ENCODE measurements around the gene DUSP6.
A peak's percentile ranks its signal among the peaks of the same experiment; 100 is the strongest.

The DUSP6 gene, protein sequence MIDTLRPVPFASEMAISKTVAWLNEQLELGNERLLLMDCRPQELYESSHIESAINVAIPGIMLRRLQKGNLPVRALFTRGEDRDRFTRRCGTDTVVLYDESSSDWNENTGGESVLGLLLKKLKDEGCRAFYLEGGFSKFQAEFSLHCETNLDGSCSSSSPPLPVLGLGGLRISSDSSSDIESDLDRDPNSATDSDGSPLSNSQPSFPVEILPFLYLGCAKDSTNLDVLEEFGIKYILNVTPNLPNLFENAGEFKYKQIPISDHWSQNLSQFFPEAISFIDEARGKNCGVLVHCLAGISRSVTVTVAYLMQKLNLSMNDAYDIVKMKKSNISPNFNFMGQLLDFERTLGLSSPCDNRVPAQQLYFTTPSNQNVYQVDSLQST

DNA sequence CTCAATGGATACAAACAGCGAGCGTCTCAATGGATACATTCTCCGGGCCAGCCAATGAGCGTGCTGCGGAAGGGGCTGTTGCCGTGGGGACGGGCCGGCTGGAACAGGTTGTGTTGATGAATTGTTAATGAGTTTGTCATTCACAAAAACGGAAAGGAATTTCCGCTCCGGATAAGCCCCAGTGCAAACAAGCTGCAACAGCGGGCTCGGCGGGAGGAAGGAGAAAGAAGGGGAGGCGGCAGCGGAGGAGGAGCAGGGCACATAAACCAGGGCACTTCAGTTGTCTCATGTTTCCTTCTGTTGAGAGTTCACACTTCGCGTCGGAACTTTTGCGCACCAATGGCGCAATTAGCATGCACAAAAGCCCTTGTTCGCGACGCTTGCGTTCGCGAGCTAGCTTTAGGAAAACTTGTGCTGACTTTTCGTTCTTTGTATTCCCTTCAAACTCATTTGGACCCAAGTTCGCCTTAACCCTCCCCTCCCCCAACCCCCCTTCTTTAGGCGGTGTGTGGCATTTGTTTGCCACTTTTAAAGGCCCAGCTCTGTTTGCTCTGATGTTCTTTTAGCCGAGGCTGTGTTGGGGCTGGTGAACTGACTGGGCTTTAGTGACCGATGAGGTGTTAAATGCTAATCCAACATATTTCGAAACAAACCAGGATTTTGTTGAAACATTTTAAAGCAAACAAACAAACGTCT, at the start of gene DUSP6:
TSS of gene DUSP6 (minus strand) at position 10 of the 696 bp plus-strand sequence. CDS start 462 bp downstream, outside the sequence.
- DNase-seq: peak; percentile 88

DNA sequence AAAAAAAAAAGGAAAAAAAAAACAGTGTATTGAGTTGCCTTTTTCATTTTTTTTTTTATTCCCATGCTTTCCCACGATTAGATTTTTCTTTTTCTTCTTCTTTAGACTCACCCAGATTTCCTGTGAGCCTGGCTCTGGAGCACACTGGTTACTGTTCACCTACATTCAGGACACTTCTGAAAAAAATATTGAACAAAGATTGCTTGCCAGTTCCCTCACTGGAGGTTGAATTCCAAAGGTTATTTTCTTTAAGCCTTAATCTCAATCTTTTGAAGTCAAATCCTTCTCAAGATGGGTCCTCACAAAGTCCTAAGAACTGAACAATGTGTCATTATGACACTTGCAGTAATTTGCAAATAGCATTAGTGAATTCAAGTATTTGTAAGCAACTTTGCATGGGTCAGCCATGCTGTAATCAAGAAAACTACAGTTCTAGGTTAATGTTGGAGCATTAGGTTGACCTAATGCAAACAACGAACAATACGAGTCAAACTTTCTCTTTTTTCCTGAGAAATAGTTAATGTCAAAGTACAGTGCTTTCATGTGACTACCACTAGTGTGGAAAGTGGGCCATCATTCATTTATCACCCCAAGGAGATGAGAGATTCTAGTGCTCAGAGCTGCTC, 49.2 kb upstream of the DUSP6 start:
- no peak for DNase-seq

DNA sequence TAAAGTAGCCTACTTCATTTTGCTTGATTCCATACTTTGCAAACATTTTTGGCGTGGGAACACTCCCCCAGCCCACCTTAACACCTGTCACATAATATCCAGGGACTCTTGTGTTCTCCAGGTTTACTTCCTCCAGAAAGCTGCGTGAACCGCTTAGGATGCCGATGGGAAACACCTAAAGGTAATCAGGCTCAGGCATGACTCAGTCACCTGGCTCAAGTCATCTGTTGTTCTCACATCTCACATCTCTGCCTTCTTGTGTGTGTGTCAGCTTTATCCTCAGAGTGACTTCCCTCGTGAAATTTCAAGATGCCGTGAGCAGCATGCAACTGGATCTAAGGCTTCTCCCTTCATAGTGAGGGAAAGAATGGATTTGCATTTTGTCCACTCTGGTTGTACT, 48.1 kb upstream of the DUSP6 start:
- DNase-seq: no peak

DNA sequence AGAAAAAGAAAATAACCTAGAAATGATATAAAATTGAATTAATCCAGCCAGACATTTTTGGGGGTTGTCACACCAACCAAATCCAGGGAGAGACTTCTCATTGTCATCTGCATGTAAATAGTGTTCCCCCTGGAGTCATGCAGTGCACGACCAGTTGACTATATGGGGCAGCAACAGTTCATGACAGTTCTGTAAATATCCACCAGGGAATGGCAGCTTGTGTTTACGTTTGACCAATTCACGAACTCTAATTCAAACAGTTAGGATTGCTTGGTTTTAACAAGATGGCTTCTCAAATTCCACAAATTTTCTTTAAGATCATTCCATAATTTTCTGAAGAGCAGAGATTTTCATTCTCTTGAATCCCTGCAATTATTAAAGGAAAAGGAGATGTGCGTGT, 43.4 kb upstream of the DUSP6 start:
- no peak for DNase-seq

DNA sequence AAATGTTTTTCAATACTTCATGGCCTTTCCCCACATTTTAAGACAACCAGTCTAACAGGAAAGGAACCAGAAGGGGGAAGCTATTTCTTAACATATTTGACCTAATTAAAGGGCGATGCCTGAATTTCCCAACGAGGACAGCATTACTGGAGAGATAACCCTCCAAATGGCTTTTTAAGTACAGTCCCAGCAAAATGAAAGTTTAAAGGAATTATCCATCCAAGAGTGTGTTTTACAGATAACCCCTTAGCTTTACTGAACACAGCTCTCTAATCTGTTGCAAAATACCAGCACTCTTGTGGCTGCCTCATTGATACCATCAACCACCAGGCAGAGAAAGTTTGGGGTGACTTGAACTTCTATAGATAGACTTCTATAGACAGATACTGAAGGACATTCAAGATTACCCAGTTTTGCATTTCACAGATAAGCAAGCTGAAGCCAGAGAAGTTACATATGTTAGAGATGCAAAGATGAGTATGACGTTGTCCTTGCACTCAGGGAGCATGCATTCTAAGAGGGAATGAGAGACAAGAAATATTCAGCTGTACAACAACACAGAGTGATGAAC, 41.3 kb upstream of the DUSP6 start:
- DNase-seq: no peak

DNA sequence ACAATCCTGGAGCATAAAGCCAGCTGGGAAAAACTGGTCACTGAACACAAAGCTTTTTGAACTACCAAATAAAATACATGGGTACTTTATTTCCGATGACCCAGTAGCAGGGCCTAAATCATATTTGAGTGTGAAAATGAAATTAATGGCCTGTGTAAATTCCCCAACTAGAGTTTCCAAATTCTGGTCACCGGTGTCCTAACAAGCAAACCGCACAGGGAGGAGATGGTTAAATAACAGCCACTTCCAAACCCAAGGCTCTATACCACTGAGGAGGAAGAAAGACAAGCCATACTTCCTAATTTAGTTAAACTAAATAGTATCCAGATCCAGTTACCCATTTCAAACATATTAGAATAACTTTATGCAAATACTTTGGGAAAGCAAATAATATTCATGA, 40.1 kb upstream of the DUSP6 start:
- DNase-seq: no peak

DNA sequence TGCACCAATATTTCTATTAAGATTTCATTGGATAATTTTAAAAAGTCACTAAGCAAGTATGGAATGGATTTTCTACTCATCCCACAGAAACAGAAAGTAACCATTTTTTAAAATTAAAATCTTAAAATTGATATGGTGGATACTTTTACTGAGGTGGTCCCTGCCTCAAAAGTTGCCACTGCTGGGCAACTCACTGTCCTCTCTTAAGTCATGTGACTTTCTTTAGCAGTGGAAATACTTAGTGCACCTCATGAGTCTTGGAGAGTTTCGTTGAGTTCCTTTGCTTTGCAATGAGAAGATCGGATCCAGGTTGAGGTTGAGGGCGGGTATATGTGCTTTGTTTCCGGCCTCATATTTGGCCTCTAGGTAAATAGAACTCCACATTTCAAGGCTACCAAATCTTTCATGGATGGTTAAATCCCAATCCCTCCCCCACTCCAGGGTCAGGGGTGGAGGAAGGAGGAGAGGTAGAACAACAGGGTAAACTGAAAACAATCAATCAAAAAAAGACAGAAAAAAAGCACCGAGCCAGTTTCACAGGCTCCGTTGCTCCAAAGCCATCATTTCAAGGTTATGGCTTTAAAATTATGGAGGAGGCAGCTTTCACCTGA, 39.5 kb upstream of the DUSP6 start:
- DNase-seq: no peak

DNA sequence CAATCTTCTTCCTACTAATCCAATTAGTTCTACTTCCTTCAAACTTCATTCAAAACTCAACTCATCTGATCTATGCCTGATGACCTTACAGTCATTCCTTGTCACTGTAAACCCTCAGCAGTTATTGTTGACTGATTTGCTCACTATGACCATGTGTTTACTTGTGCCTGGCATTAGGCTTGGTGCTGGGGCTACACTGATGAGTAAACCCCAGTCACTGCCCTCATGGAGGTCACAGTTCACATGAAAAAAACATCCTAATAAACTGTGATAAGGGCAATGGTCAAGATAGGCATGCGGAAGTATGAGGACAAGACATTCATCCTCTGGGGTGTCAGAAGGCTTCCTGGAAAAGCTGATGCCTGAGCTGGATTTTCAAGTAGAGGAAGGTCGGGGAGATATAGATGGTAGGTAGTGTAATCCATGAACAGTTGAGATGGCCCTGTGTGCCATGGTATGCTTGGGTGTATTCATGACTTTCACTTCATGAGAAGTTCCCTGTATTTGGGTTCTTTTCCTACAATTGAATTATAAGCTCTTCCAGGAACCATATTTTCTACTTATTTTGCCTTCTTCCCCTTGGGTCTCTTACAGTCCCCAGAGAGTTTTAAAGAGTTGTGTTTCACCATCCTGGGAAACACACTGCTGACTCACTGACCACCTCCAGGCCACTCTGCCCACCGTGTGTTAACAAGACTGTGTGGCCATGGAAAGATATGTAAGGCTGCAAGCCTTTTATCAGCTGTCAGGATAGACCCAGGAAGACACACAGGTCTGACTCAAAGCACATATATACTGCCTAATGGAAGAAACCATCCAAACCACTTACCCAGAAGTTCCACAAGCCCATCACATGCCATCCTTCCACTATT, 38.7 kb upstream of the DUSP6 start:
- no peak for DNase-seq

DNA sequence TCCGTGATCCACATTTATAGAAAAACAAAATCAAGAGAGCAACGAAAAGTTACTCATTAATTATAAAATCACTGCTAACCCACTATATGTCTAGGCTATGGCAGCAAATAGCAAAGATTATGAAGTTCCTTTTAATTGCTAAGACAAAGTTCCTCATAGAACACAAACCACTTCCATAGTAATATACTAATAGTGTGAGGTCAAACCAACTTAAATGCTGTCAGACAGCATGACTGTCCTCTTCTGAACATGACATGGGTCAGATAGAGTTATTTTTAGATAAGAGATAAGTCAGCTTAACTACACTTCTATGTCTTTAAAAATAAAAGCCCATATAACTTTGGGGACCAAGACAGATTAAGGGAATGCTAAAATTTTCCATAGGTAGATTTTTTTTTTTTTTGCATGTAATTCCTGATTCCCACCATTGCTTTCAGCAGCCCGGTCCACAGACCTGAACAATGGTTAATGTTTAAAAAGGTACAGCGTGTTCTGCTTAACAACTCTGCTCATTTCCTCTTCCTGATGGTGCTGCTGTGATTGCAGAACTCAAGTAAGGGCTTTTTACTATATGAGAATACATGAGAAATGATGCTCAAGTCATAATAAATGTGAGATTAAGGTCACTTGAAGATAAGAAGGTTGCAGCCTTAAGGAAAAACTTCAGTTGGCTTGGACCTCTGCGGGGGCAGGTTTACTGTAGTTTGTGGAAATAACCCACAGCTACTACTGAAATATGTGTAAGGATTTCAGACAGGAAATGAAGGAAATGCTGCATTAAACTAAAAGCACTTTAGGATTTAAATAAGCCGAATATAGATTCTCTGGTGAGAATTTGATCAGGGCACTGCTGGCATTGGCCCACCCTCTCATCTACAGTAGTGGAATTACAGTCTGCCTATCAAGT, 37.7 kb upstream of the DUSP6 start:
- no peak for DNase-seq

DNA sequence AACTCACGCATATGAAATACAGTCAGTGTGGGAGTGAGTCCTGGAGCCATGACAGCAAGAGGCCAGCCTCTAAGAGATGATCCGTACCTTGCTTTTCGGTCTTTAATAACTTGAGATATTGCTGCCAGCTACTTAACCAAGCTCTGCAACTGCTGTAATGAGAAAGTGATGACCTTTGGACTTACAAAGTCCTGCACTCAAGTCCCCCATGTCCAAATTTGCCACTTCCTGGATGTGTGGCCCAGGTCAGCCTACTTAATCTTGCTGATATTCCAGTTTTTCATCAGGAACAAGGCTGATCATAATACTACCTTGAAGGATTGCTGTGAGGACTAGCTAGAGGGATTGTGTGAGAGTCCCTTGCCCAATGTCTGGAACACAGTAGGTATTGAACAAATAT, 33.8 kb upstream of the DUSP6 start:
- DNase-seq: no peak

DNA sequence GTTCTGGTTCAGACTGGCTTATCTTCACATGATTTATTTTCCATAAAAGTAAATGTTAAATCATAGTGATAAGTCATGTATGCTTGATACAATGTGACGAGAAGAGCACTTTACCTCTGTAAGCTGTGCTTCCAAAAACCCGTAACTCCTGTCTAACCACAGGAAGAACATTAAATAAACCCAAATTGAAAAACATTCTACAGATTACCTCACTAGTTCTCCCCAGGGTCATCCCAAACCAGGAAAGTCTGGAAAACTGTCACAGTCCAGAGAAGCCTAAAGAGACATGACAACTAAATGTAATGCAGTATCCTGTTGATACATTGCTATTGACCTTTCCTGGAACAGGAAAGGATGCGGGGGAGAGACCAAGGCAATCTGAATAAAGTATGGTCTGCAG, 32.5 kb upstream of the DUSP6 start:
- no peak for DNase-seq

DNA sequence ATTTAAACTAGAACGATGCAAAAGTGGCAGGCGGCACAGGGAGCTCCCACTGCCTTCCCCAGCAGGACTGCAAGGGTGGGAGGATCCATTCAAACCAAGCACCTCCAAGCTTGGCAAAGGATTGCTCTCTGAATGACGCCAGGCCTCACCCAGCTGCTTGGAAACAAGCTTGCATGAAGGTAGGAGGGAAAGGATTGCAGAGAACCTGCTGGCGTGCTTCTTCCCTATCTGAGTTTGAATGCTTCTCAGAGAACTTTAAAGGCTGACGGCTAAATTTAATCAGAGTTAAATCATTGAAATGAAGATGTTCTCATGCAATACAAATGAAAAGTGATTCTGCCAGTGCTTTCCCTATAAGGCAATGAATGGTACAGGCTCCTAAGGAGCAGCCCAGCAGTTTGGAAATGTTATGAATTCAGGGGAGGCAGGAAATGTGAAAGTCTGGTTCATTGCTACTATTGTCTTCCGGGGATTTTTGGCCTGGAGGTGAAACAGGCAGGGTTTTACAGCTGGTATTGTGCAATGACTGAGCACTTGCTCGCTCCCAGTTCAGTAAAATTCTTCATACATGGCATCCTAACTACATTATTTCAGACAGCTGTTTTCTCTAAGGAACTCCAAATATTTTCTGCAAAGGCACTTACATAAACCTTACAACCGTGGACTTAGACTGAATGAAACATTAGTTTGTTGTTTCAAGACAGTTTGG, 31.9 kb upstream of the DUSP6 start:
- DNase-seq: no peak

DNA sequence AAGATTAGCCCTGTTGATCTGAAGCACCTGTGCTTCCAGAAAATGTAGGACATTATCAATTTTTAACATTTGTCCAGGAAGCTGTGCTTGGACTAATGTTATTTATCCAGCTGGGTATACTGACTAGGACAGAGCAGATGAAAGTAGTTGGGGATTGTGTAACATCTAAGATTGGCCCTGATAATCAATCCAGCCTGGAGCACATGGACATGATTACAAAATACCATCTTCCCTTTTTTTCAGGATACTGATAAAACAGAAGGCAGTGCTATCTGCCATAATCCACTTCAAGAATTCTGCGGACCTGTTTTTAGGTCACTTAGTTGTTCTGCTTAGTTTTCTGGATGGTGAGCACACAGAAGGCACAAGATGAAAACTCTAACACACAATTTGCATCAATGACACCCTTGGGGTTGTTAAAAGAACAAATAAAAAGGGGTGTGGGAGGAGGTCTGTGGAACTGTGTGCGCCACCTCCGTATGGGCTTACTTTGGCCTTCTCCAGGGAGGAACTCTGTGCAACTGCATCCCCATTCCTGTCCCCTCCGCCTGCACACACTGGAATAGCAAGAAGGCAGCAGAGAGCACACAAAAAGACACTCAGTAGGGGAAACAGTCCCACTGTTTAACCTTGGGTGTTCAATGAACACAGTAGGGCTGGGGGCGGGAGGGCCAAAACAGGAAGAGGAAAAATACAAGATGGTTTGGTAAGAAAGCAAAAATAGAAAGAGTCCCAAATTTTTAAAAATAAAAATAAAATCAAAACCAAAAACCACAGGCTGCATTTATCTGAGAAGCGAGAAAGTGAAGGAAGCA, 31.1 kb upstream of the DUSP6 start:
- no peak for DNase-seq

DNA sequence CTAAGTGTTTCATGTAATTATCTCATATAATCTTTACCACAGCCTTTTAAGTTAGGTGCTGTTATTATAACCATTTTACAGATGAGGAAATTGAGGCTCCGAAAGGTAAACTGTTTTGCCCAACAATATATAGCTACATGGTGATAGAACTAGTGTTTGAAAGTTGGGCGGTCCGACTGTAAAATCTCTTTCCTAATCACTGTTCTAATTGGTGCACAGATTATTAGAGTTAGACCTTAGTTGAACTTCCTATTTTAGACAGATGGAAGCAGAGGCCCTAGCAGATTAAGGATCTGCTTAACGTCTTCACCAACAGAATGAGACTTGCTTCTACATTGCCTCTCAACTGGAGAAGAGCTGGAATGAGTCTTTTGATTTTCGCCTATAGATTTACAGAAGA, 30.0 kb upstream of the DUSP6 start:
- DNase-seq: no peak

DNA sequence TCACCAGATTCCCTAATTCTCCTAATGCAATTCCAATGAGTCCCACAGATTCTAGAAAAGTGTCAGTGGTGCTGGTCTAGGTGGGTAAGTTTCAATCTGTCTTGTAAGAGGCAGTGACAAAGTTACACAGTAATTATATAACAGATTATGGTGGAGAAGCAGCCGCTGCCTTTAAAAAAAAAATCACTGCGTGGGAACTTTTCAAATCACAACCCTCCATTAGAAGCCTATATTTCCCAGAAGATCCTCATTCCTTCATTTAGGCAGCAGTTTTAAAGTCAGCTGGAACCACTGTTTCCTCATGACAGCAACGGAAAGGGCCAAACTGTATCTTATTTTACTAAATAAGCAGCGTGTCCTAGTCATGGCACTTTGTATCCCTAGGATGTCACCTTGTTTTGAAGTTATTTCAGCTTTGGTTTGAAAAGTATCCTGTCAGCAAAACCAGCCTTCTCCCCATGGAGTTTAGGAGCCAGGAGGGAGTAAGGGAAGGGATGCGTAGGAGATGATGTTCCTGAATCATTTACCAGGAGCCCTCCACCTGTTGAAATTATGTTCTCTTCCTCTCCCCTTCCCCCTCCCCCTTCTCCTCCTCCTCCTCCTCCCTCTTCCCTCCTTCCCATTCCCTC, 27.7 kb upstream of the DUSP6 start:
- no peak for DNase-seq

DNA sequence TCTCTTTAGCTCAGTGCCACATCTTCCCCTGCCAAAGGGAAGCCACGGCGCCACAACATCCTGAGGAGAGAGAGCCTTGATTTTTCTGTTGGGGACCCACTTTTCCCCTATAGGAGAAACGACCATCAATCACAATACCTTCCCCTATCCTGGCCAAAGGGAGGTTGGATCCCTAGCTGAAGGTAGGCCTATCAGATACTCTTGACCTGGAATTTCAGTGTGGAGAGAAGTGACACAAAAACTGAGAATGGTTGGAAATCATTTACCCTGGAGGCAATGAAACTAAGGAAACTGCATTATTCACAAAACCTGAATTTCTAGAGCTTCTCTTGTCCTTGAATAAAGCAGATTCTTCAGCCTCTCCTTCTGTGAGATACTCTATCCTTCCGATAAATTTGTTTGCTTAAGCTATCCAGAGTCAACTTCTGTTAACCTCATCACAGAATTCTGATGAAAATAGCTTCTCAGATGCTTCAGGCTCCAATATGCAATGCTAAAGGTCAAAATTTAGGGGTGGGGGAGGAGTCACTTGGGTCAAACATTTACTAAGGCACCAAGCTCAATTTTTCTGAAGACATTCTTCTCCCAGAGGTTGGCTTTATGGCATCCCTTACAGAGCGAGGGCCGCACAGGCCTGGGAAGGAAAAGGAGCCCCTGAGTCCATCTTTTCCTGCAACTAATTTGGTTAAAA, 27.0 kb upstream of the DUSP6 start:
- no peak for DNase-seq

DNA sequence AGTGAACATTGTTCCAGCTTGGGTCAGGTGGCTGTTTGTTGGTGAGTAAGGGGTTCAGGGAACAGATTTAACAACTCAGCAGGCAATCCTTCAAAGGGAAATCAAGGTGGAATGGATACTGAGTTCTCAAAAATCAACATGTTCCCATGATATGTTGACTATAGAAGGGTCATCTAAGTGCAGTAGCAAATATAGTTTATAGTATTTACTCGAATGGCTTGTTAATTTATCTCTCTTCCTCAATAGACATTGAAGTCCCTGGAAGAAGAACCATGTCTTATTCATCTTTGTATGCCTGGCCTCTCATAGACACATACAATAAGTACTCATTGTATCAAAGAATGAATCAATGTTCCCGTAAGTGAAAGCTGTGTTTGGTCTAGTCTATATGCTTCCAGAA, 24.5 kb upstream of the DUSP6 start:
- no peak for DNase-seq

DNA sequence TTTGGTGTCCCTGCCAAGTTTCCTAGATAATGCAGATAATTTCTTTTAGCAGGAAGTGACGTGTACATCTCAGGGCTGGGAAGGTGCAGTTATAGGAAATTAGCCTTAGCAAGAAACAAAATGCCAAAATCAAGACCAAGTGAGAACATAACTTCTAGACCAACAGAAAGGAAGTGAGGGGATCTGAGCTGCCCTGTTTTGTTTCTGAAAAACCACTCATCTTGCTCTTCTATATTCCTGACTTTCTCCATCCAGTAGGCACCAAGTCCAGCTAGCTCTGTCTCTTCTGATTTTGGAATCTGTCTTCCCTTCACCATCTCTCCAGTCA, 23.9 kb upstream of the DUSP6 start:
- no peak for DNase-seq

All from CD4-positive, alpha-beta T cell treated with Interleukin-10 for 1 hour (primary cell).